ENCODE measurements around the gene FBXO28.

DNA sequence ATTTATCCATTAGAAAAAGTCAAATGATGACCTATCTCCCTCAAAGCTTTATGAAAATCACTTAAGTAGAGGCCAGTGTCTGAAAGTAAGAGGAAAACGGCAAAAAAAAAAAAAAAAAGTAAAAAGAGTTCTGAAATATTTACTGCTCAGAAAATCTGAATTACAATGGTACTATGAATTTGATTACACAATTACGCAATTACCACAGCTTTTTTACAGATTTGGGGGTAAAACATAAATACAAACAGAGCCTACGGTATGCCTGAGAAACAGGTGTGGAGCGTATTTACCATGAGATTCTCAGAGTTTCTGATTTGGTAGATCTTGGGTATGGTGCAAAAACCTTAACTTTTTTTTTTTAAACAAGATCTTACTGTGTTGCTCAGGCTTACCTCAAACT, 15.9 kb upstream of the FBXO28 start:
- TF ChIP-seq POLR2AphosphoS5 (IDR thresholded peaks at IDR 0.05; ENCODE audit: low read depth, low read length) (no peak), TCF7L2 (IDR thresholded peaks at IDR 0.05; ENCODE audit: low read depth, low read length) (no peak)
- TF ChIP-seq, protein P1, sequence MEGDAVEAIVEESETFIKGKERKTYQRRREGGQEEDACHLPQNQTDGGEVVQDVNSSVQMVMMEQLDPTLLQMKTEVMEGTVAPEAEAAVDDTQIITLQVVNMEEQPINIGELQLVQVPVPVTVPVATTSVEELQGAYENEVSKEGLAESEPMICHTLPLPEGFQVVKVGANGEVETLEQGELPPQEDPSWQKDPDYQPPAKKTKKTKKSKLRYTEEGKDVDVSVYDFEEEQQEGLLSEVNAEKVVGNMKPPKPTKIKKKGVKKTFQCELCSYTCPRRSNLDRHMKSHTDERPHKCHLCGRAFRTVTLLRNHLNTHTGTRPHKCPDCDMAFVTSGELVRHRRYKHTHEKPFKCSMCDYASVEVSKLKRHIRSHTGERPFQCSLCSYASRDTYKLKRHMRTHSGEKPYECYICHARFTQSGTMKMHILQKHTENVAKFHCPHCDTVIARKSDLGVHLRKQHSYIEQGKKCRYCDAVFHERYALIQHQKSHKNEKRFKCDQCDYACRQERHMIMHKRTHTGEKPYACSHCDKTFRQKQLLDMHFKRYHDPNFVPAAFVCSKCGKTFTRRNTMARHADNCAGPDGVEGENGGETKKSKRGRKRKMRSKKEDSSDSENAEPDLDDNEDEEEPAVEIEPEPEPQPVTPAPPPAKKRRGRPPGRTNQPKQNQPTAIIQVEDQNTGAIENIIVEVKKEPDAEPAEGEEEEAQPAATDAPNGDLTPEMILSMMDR (IDR thresholded peaks at IDR 0.05) = no peak

Measured in Panc1 (cell line).